Effector CD8-positive, alpha-beta T cell (primary cell): Measurements from ENCODE around the gene RAD51B.

Experiments
- DNase-seq: peaks from one replicate; lab custom pipeline; 2025; lab: John Stamatoyannopoulos, UW

The RAD51B gene

DNA sequence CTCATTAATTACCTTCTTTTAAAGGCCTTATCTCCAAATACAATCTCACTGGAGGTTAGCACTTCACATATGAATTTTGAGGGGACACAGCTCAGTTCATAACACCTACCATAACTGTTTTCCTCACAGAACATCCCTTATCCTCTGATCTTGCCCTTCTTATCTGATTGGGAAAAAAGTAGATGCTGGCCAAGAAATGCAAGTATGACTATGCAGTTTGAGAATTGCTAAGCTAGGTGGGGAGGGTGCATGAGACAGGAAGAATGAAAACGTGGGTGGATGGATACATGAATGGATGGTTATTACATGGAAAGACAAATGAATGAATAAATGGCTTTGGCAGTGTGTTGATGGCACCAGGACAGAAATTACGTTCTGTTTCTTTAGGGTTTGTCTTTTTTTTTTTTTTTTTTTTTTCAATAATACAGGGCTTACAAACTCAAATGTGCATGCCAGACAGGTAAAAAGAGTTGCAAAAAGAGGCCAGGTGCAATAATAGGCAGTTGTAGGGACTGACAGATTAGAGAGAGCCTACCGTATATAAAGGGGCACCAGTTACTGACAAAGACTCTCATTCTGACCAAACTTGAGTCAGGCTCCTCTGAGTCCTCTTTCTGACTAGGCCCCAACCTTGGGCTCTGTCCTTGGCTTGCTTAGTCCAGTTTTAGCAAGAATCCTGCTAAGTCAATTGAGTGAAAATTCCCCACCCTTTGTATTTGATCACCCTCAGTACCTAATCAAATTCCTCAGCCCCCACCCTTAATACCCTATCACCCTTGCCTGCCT is 668.4 kb downstream of the RAD51B start:
- DNase-seq, result no peak

GRCh38 chr14:68491793-68492192 is 672.2 kb downstream of the RAD51B start:
- DNase-seq, result no peak

DNA sequence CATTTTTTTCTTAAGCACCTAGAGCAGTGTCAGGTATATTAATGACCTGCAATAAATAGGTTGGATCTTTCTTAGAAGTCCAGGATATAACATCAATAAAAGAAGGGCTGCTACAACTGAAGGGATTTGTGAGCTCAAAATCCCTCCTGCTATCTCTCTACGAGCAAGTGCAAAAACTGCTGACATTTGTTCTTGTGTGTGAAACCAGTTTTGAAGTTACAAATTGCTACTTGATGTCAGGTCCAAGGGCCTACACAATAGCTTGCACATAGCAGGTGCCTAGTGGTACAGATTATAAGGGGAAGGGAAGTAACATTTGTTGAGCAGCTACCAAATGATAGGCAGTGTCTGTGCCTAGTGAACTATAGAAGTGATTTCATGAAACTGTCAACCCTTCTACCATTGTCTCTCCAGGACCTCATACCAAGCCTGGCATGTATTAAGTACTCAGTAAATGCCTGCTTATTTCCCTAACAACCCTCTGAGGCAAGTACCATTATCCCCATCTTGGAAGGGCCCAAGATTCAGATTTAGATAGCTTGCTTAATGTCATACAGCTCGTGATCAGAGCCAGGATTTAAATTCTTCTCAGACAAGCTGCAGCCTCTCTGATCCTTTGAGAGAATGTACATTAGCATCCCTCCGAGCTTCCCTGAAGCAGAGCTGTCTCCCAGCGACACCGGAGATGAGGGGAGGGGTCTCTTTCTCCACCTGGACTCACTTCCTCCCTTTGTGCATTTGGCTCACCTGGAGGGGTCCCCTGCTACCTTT is 673.0 kb downstream of the RAD51B start:
- DNase-seq, result no peak

GRCh38 chr14:68493152-68493911 is 673.8 kb downstream of the RAD51B start:
- no peak for DNase-seq

DNA sequence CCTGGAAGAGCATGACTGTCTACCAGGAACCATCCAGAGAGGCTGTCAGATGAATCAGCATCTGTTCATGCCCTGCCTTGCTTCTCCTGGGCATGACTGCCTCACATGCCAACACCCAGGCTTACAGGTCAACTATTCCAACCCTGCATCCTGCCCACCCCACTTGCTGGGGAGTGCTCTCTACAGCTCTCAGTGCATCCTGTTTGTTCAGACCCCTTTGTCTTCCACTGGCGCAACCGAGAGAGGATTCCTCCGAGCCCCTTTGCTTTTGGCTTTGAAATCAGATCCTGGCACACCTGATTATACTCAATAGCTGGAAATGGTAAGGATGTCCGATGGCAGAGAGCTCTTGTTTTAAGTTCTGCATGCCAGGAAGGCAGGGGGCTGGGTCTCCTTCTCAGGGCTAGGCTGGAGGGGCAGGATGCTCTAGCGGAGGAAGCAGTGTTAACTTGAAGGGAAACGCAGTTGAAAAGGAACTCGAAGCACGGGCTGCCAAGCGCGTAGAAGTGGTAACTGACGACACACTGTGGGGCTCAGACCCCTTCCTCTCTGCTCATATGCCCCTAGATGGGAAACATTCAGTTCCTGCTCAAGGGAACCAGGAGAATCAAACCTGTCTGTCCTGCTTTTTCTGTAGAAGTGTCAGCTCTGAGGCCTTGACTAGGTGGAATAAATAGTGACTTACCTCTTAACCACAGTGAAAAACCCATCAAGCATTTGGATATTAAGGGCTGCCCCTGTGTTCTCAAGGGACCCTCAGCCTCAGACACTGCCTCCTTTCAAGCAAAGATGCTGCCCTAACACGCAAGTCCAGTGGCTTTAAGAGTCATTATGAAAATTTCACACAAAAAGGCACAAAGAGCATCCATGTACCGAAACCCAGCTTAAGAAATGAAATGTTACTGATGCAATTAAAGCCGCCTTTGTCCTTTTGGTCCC is 675.8 kb downstream of the RAD51B start:
- DNase-seq, result no peak

DNA sequence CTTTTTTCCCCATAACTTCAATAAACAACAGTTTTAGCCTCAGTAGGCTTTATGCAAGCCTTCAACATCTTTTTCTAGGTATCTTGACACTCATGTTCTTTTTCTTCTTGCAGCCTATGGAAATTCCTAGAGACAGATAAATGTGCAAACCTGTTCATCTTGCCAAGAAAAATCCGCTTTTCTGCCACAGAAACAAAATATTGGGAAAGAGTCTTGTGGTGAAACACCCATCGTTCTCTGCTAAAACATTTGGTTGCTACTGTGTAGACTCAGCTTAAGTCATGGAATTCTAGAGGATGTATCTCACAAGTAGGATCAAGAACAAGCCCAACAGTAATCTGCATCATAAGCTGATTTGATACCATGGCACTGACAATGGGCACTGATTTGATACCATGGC is 677.4 kb downstream of the RAD51B start:
- no peak for DNase-seq

- no peak for DNase-seq
These were observed 679.9 kb downstream of the RAD51B start for GRCh38 chr14:68499451-68499850.

DNA sequence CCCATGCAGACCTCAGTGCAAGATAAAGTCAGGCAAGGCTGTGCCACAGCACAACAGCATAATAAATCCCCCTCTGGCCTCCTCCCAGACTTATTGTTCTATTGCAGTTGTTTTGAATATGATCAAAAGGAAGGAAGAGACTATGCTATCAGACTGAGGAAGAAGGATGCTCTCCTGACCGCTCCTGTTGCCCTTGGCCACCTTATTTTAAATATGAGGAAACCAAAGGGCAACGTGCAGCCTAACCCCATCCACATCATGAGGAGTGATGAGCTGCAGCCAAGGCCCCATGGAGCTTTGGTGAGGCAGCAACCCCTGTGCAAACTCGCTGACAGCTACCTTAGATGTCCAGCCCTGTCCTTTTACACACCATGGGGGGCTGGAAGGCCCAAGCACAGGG is 681.6 kb downstream of the RAD51B start:
- no peak for DNase-seq

GRCh38 chr14:68501614-68502052 is 682.1 kb downstream of the RAD51B start:
- DNase-seq, result no peak

DNA sequence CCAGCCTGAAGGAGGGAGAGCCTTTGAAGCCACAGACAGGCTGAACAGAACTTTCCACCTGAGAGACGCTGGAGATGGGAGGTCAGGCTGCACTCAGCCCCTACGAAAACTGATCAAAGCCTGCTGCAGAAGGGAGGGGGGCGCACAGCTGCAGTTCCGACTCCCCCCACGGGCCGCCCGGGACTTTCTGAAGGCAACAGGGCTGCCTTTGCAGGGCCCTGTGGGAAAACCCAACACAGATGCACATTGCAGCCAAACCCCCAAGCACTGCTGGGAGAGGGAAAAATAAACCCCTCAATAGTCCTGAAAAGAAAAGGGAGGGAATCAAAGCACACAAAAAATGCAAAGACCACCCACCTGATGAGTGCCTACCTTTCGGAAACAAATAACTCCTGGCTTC is 682.7 kb downstream of the RAD51B start:
- DNase-seq, result no peak

GRCh38 chr14:68503186-68503825 is 683.7 kb downstream of the RAD51B start:
- no peak for DNase-seq

DNA sequence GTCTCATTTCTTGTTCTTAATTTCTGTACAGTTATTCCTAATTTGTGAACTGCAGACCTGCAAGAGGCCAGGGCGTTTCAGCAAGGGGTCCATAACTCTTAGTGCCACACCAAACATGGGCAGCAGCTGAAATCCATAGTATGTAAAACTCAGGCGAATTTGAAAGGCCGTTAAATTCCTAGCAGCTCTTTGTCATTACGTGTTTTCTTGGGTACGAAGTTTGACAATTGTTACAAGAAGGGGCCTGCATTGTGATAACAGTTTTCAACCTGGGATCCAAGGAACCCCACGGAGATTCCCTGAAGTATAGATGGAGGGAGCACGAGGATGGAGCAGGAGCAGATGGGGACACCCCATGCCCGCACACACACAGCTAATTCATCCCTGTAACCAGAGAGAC is 685.3 kb downstream of the RAD51B start:
- DNase-seq, result no peak

DNA sequence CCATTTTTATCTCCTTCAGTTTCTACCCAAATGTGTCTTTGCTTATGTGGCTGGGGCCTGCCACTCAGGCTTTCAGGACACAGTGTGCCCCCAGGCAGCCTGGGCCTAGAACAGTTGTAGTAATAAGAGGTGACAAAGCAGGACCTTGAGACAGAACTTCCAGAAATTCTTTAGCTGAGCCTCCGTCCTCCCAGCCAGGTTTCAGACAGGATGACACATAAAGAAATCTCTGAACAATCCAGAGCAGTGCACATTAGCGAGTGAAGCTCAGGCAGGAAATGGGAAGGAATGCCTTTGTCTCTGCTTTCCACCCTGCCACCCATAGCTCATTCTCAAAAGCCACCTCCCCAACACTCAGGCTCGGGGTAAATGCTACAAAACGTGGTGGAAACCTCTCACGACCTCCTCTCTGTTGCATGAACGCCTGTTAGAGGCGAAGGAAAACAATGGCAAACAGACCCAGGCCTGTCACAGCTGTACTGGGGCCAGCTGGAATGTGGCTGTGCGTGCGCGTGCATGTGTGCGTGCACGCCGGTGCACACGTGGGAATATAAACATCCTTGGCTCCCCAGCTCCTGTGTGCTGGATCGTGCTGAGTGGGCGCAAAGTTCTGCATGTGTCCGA is 686.6 kb downstream of the RAD51B start:
- DNase-seq, result no peak

DNA sequence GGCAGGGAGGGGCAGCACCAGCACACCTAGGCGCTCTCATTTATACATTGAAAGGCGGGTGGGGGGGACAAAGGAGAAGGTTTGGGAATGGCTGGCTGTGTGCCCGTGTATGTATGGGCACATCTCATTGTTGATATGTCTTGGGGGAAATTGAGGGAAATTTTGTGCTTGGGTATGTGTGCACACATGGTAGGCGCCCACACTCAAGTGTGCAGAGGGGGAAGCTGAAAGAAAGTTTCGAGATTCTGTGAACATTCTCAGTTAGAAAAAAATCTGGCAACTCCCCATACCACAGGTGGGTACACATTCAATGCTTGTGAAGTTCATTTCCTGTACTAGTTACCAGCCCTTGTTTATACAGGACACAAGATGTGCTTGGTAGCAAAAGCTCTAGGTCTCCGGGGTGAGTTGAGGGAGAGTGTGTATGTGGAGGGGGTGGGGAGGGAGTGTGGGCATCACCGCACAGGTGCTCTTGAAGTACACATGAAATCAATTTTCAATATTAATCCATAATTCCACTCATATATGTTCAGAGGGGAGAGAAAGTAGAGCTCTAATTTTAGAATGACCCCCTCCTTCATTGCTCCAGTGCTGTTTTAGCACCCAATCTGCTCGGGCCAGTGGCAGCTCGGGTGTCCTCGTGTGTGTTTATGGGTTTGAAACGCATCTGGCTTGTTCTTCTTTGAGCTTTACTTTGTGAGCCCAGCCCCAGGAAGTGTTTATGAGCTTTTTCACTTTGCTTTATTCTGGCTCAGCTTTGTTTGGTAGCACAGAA is 687.3 kb downstream of the RAD51B start:
- DNase-seq, result no peak

- DNase-seq, result no peak
These were observed 688.0 kb downstream of the RAD51B start for GRCh38 chr14:68507544-68508081.

- DNase-seq, result no peak
These were observed 689.0 kb downstream of the RAD51B start for GRCh38 chr14:68508581-68508980.

- no peak for DNase-seq
These were observed 689.8 kb downstream of the RAD51B start for GRCh38 chr14:68509188-68509983.
